GM12878 (cell line): ENCODE results near the gene GSK3A. TPM values are rescaled to one million over a fixed set of nuclear protein-coding genes. Genes with fewer than 3 reads are reported as not detected.

Source experiments
- CUX1 ChIP-seq: IDR thresholded peaks from 2 replicates; pipeline ENCODE4 v1.6.1; 2012; ENCODE audit warnings: improper control_type of control experiment, low read depth, low read length; ENCODE audit not compliant: insufficient replicate concordance
- HSF1 ChIP-seq: fragments of 150-350 bp; IDR thresholded peaks from 2 replicates; pipeline ENCODE4 v1.6.1; 2014; ENCODE audit warnings: mild to moderate bottlenecking, low read depth, low read length
- RAD51 ChIP-seq: fragments of 450-650 bp; IDR thresholded peaks from 2 replicates; pipeline ENCODE4 v1.6.1; 2016; ENCODE audit warnings: moderate library complexity, mild to moderate bottlenecking, inconsistent platforms
- SMARCA5 ChIP-seq: fragments of 450-650 bp; IDR thresholded peaks from 2 replicates; pipeline ENCODE4 v1.6.1; 2017; ENCODE audit warnings: mild to moderate bottlenecking
- SMC3 ChIP-seq: IDR thresholded peaks from 2 replicates; pipeline ENCODE4 v1.6.1; 2011; ENCODE audit warnings: low read length, improper control_type of control experiment, borderline replicate concordance
- polyA plus RNA-seq, 11 experiments: library from polyadenylated mRNA; depleted of rRNA in 4 of 11; unstranded in 6 of 11; stranded (reverse) in 5 of 11; fragments of >200 nt; fragmentation: Nextera tagmentation in 4 of 11; fragmentation: Illumina TruSeq in 1 of 11; extraction: Ambion mirVana in 4 of 11; extraction: Trizol in 1 of 11; gene quantifications; 1 replicate in 1 of 11; 2 replicates in 10 of 11; pipeline versions ENCODE4 v1.2.1 to v1.2.3, GENCODE V29; 2011 to 2016; ENCODE audit warnings: inconsistent platforms in 2 of 11, missing spikeins in 2 of 11, low read depth in 1 of 11
- total RNA-seq, 4 experiments: library from RNA; depleted of rRNA in 3 of 4; stranded (reverse); fragments of >200 nt in 3 of 4; fragmentation: Illumina TruSeq in 1 of 4; extraction: Trizol in 1 of 4; gene quantifications; 2 replicates each; pipeline versions ENCODE4 v1.2.1 to v1.2.3, GENCODE V29; 2013 to 2021

GSK3A gene
- total and polyA plus RNA-seq, 10 of the 15 experiments (the other 5 are each of a cell fraction or from before 2014, with no cell fraction given), result 1.00 to 47.9 (median 15.2) TPM

- TF ChIP-seq CUX1, result no peak
- no peak for TF ChIP-seq SMC3
- no peak for TF ChIP-seq HSF1
- no peak for TF ChIP-seq RAD51
- TF ChIP-seq SMARCA5, result no peak
Observed at GRCh38 chr19:42249149-42249750, 6.8 kb upstream of the GSK3A start (continued).
